Peyer's patch (tissue), 4 donors: Measurements from ENCODE around the gene LIMA1. TPM values are rescaled to one million over a fixed set of nuclear protein-coding genes. Genes with fewer than 3 reads are reported as not detected.

Source experiments
- DNase-seq, 3 donors: peaks; one replicate each; pipeline ENCODE4 v3.0.0-alpha.2; 2017 to 2019
- H3K27ac ChIP-seq, 4 donors: fragments of 200-600 bp; sonication (generic); one replicate each; pipeline ENCODE4 v1.5.1; 2016 to 2019
- H3K27me3 ChIP-seq, 2 donors: fragments of 200-600 bp; sonication (generic); one replicate each; pipeline ENCODE4 v1.5.1; 2019
- H3K36me3 ChIP-seq, 3 donors: fragments of 200-600 bp; sonication (generic); one replicate each; pipeline ENCODE4 v1.5.1; 2016 to 2019
- H3K4me1 ChIP-seq, 4 donors: fragments of 200-600 bp; sonication (generic); one replicate each; pipeline ENCODE4 v1.5.1; 2016 to 2019
- H3K4me3 ChIP-seq, 4 donors: fragments of 200-600 bp; sonication (generic); 1 replicate in 3 of 4; 2 replicates in 1 of 4; pipeline ENCODE4 v1.5.1; 2016 to 2019; ENCODE audit warnings: mild to moderate bottlenecking in 1 of 4
- H3K9me3 ChIP-seq, 4 donors: fragments of 200-600 bp; sonication (generic); one replicate each; pipeline ENCODE4 v1.5.1; 2016 to 2019; ENCODE audit warnings: mild to moderate bottlenecking in 1 of 4
- POLR2A ChIP-seq, 2 donors: fragments of 450-650 bp; IDR thresholded peaks; one replicate each; pipeline ENCODE4 v1.5.1; 2017; ENCODE audit warnings: antibody characterized with exemption in 2 of 2, mild to moderate bottlenecking in 2 of 2, moderate library complexity in 2 of 2
- total RNA-seq, 4 donors: library from RNA; depleted of rRNA; stranded (reverse); fragments of >200 nt; gene quantifications; one replicate each; pipeline ENCODE4 v1.1.0, GENCODE V29; 2016
- TF ChIP-seq, protein P1 (sequence below), 6 experiments: fragments of 450-650 bp in 4 of 6; fragments of 200-600 bp in 2 of 6; sonication (generic) in 1 of 6; IDR thresholded peaks; one replicate each; pipeline ENCODE4 v1.5.1; 2017 to 2019; ENCODE audit warnings: antibody characterized with exemption in 6 of 6, mild to moderate bottlenecking in 3 of 6, moderate library complexity in 1 of 6

The LIMA1 gene
- total RNA-seq, 4 donors from 2014 or later: 253 to 280 (median 274) TPM

DNA sequence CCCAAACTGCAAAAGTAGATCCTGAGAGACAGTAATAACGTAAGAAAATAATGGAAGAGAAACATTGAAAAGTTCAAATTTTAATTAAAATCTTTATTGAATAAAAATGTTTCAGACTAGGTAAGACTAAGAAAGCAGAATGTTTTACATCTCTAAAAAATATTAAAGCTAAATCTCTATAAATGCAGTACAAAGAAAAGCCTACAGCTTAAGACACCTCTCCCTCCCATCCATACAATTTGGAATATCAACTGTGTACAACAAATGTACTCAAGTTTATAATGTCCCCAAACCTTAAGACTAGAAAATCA is 107.6 kb downstream of the LIMA1 start:
- H3K36me3 ChIP-seq: peaks cover 0 to 46% (median 0%) of the 10 kb centered on the region in 3 donors
- H3K27me3 ChIP-seq: no peaks in the 10 kb centered on the region
- no peak for DNase-seq
- H3K4me1 ChIP-seq: no peaks in the 10 kb centered on the region
- H3K4me3 ChIP-seq: no peak overlapping the region
- H3K9me3 ChIP-seq: no peaks in the 10 kb centered on the region
- no peak for TF ChIP-seq POLR2A (IDR thresholded peaks at IDR 0.05)
- TF ChIP-seq, protein P1, sequence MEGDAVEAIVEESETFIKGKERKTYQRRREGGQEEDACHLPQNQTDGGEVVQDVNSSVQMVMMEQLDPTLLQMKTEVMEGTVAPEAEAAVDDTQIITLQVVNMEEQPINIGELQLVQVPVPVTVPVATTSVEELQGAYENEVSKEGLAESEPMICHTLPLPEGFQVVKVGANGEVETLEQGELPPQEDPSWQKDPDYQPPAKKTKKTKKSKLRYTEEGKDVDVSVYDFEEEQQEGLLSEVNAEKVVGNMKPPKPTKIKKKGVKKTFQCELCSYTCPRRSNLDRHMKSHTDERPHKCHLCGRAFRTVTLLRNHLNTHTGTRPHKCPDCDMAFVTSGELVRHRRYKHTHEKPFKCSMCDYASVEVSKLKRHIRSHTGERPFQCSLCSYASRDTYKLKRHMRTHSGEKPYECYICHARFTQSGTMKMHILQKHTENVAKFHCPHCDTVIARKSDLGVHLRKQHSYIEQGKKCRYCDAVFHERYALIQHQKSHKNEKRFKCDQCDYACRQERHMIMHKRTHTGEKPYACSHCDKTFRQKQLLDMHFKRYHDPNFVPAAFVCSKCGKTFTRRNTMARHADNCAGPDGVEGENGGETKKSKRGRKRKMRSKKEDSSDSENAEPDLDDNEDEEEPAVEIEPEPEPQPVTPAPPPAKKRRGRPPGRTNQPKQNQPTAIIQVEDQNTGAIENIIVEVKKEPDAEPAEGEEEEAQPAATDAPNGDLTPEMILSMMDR (IDR thresholded peaks at IDR 0.05): no peak
- no peak overlapping the region for H3K27ac ChIP-seq

DNA sequence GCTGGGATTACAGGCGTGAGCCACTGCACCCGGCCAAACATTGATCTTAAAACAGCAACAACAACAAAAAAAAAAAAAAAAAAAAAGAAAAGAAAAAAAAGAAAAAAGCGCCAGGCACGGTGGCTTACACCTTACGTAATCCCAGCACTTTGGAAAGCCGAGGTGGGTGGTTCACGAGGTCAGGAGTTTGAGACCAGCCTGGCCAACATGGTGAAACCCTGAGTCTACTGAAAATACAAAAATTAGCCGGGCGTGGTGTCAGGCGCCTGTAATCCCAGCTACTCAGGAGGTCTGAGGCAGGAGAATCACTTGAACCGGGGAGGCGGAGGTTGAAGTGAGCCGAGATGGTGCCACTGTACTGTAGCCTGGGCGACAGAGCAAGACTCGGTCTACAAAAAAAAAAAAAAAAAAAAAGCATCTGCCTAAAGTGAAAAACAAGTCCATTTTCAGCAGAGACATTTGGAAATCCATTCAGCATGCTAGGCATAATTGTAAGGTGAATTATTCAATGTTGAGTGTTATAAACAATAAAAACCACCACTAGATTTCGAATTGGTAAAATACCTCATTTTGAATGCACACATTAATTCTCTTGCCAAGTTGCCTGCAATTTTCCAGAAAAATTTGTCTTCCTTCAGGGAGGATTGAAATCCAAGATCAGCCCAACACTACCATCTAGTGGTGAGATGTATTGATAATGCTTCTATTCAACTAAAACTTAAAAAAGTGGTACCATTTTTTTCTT is 108.2 kb downstream of the LIMA1 start:
- Histone ChIP-seq H3K36me3 (peaks cover 0 to 41% (median 0%) of the 10 kb centered on the region in 3 donors), H3K27me3 (no peaks in the 10 kb centered on the region), H3K27ac (no peak overlapping the region), H3K4me1 (no peaks in the 10 kb centered on the region), H3K9me3 (no peaks in the 10 kb centered on the region), H3K4me3 (no peak overlapping the region)
- no peak for DNase-seq
- TF ChIP-seq POLR2A (IDR thresholded peaks at IDR 0.05): no peak
- TF ChIP-seq, protein P1 (IDR thresholded peaks at IDR 0.05): peak; percentile 58 to 89 (median 78)

DNA sequence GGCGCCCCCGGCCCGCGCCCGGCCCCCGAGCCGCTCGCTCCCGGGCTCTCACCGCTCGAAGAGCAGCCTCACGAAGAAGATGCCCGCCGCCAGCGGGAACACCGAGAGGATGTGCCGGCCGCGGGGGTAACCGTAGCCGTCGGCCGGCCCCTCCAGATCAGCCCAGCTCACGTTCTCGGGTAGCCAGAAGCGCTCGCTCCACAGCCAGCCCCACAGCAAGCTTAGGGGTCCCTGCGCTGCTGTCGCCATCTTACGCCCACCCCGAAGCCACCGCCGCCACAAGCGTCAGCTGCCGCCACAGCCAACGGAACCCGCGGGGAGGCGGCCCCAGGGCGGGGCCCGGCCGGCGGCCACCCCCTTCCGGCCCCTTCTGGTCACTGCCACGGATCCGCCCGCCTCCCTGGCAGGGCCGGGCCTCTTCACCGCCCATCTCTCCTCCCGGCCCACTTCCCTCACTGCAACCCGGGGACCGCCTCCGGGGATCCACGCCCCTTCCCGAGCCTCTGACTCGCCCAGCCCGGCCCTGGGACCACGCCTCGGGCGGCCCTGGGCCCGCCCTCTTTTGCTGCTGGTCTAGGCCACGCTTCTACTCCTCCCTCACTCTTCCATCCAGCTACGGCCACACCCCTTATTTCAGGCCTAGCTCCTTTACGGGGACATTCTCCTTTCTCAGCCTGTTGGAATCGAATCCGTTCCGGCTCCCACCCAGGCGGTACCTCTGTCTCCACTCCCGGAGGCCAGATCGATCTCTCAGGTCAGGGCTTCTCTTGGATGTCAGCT is 116.1 kb downstream of the LIMA1 start, which contains the start of gene CERS5:
CERS5 (minus strand) TSS at position 321 of the 780 bp plus-strand sequence; CDS start at position 249, 72 bp downstream.
- peaks cover 0 to 20% (median 0%) of the 10 kb centered on the region in 4 donors for H3K4me1 ChIP-seq
- no peaks in the 10 kb centered on the region for H3K36me3 ChIP-seq
- DNase-seq: peak; percentile 95 to 99 (median 98)
- no peaks in the 10 kb centered on the region for H3K27me3 ChIP-seq
- peak within 1 kb of the TSS; percentile 60 to 94 (median 85) for H3K4me3 ChIP-seq
- peak within 1 kb of the TSS; percentile 72 to 91 (median 90) for H3K27ac ChIP-seq
- TF ChIP-seq, protein P1 (IDR thresholded peaks at IDR 0.05): peak; percentile 20 to 56 (median 41)
- TF ChIP-seq POLR2A (IDR thresholded peaks at IDR 0.05): peak; percentile 30 to 45
- H3K9me3 ChIP-seq: no peaks in the 10 kb centered on the region

DNA sequence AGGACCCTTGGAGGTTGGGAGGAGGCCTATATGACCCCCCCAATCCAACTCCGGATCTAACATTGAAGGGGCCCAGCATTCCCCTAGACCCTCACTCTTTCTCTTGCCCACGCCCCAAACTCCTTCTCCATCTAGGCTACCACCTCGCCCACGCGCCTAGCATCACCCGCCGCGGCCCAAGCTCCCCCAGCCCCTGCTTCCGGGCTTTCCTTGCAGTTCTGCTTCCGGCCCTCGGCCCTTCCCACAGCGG is 116.6 kb downstream of the LIMA1 start:
- no peaks in the 10 kb centered on the region for H3K9me3 ChIP-seq
- peak overlapping the region; percentile 60 to 94 (median 85) for H3K4me3 ChIP-seq
- H3K36me3 ChIP-seq: no peaks in the 10 kb centered on the region
- peaks cover 0 to 20% (median 0%) of the 10 kb centered on the region in 4 donors for H3K4me1 ChIP-seq
- peak in 1 of 3 donors; percentile 44 for DNase-seq
- H3K27me3 ChIP-seq: no peaks in the 10 kb centered on the region
- TF ChIP-seq, protein P1 (IDR thresholded peaks at IDR 0.05): no peak
- no peak for TF ChIP-seq POLR2A (IDR thresholded peaks at IDR 0.05)
- H3K27ac ChIP-seq: peak overlapping the region; percentile 72 to 91 (median 90)

DNA sequence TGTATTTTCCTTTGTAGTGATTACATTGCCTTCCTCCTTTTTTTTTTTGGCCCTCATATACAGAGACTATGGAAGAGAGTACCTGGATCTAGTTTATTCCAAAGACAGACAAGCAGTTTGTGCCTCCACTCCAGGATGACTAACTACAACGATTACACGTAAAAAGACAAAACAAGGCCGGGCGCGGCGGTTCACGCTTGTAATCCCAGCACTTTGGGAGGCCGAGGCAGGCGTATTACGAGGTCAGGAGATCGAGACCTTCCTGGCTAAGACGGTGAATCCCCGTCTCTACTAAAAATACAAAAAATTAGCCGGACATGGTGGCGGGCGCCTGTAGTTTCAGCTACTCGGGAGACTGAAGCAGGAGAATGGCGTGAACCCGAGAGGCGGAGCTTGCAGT is 118.4 kb downstream of the LIMA1 start:
- H3K9me3 ChIP-seq: no peaks in the 10 kb centered on the region
- H3K4me1 ChIP-seq: peaks cover 0 to 20% (median 0%) of the 10 kb centered on the region in 4 donors
- H3K27ac ChIP-seq: no peak overlapping the region
- no peak overlapping the region for H3K4me3 ChIP-seq
- H3K27me3 ChIP-seq: no peaks in the 10 kb centered on the region
- no peak for DNase-seq
- no peak for TF ChIP-seq POLR2A (IDR thresholded peaks at IDR 0.05)
- TF ChIP-seq, protein P1 (IDR thresholded peaks at IDR 0.05): no peak
- H3K36me3 ChIP-seq: no peaks in the 10 kb centered on the region
